SK-N-MC (cell line): ENCODE results near the gene AFDN.

Experiments
- DNase-seq: peaks from one replicate; pipeline ENCODE4 v3.0.0-alpha.2; 2011; ENCODE audit warnings: low read depth, low spot score
- H3K27ac ChIP-seq: fragments of 200-600 bp; sonication (generic); 2 replicates; pipeline ENCODE4 v1.5.1; 2016; ENCODE audit warnings: mixed run types
- H3K36me3 ChIP-seq: fragments of 200-600 bp; sonication (generic); 2 replicates; pipeline ENCODE4 v1.6.1; 2017; ENCODE audit warnings: antibody characterized with exemption, low read length, mixed read lengths; ENCODE audit not compliant: insufficient read depth
- H3K4me3 ChIP-seq: fragments of 200-600 bp; sonication (generic); 2 replicates; pipeline ENCODE4 v1.5.1; 2016
- H3K9ac ChIP-seq: fragments of 200-600 bp; sonication (generic); 2 replicates; pipeline ENCODE4 v1.8.0; 2017; ENCODE audit warnings: mixed run types, mixed read lengths; ENCODE audit not compliant: insufficient read length
- H3K9me3 ChIP-seq: fragments of 200-600 bp; sonication (generic); 2 replicates; pipeline ENCODE4 v1.6.1; 2017; ENCODE audit warnings: low read depth, mild to moderate bottlenecking, antibody characterized with exemption, low read length, moderate library complexity, mixed read lengths
- EZH2 ChIP-seq: fragments of 200-600 bp; sonication (generic); IDR thresholded peaks from one replicate; pipeline ENCODE4 v1.6.1; 2017; ENCODE audit warnings: antibody characterized with exemption
- FOXP2 ChIP-seq: optimal IDR thresholded peaks from 2 replicates; pipeline ENCODE3; 2011; ENCODE audit warnings: mild to moderate bottlenecking, moderate library complexity; ENCODE audit not compliant: insufficient read depth; ENCODE audit errors: extremely low read length, control extremely low read depth
- POLR2AphosphoS5 ChIP-seq: IDR thresholded peaks from 2 replicates; pipeline ENCODE4 v1.6.1; 2012; ENCODE audit warnings: mild to moderate bottlenecking, low read depth, low read length, borderline replicate concordance

Gene AFDN

DNA sequence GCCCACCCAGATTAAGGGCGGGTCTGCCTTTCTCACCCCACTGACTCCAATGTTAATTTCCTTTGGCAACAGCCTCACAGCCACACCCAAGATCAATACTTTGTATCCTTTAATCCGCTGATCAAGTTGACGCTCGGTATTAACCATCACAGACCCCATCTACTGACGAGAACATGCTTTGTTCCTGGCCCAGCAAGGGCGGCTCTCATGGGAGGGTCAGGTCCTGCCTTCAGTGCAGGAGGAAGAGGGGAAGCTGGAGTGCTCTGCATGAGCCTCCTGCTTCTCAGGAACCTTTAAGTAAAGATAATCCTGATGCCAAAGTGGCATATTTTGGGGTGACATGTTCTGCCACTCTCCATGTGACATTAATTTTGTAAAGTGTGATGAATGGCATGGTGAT lies 179.1 kb downstream of the AFDN start:
- no peak for TF ChIP-seq FOXP2
- no peak for TF ChIP-seq POLR2AphosphoS5
- TF ChIP-seq EZH2: no peak
- peaks cover 7% of the 10 kb centered on the region for H3K9me3 ChIP-seq
- H3K27ac ChIP-seq: no peak overlapping the region
- no peak for DNase-seq
- H3K4me3 ChIP-seq: no peak overlapping the region
- H3K9ac ChIP-seq: no peak overlapping the region
- H3K36me3 ChIP-seq: no peaks in the 10 kb centered on the region

DNA sequence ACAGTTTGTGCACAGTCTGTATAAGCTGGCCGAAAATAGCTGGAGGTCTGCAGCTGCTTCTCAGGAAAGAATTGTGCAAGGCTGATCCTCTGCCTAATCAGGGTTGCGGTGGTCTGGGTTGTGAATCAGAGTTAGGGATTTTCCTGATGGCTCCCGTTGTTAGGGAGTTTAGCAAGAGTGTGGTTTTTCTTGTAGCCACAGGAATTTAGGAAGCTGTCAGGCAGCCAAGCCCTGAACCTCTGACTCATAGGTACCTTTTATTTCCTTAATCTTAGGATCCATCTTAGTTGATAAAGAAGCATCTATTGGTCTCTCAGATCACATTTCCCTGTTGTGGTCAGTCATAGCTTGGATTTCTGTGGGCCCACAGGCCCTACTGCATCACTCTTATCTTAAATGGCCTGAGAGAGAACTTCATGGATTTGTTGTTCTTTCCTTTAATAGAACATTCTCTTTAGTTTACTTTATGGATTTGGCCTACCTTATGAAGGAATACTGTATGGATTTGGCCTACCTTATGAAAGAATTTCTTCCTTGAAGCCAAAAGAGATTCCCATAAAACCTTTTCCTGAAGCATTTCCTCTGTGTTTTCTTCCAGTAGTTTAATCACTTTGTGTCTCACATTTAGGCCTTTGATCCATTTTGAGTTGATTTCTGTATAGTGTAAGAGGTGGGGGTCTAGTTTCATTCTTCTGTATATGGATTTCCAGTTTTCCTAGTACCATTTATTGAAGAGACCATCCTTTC lies 181.1 kb downstream of the AFDN start:
- TF ChIP-seq FOXP2 (peak; percentile 41), EZH2 (no peak), POLR2AphosphoS5 (no peak)
- no peak overlapping the region for H3K4me3 ChIP-seq
- H3K36me3 ChIP-seq: no peaks in the 10 kb centered on the region
- DNase-seq: peak; percentile 81
- H3K27ac ChIP-seq: peak overlapping the region; percentile 29; the same call in 1 of the 2 replicates
- peaks cover 16% of the 10 kb centered on the region for H3K9me3 ChIP-seq
- no peak overlapping the region for H3K9ac ChIP-seq

DNA sequence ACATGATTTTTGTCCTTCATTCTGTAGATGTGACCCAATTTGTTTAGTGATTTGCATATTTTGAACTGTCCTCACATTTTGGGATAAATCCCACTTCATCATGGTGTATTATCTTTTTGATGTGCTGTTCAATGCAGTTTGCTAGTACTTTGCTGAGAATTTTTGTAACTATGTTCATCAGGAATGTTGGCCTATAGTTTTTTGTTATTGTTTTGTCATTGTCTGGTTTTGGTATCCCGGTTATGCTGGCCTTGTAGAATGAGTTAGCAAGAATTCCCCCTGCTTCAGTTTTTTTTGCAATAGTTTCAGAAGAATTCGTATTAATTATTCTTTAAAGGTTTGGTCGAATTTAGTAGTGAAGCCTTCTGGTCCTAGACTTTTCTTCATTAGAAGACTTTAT lies 182.6 kb downstream of the AFDN start:
- no peaks in the 10 kb centered on the region for H3K36me3 ChIP-seq
- no peak overlapping the region for H3K4me3 ChIP-seq
- H3K9me3 ChIP-seq: peaks cover 16% of the 10 kb centered on the region
- no peak overlapping the region for H3K27ac ChIP-seq
- DNase-seq: no peak
- TF ChIP-seq FOXP2: no peak
- TF ChIP-seq EZH2: no peak
- TF ChIP-seq POLR2AphosphoS5: no peak
- no peak overlapping the region for H3K9ac ChIP-seq

DNA sequence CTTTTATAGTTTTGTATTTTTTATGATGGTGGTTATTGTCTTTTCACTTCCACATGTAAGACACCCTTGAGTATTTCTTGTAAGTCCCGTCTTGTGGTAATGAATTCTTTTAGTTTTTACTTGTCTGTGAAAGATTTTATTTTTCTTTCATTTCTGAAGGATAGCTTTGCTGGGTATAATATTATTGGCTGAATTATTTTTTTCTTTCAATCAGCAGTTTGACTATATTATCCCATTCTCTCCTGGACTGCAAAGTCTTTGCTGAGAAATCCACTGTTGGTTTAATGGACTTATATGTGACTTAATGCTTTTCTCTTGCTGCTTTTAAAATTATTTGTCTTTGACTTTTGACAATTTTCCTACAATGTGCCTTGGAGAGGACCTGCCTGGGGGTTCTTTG lies 184.6 kb downstream of the AFDN start:
- H3K4me3 ChIP-seq: no peak overlapping the region
- no peak overlapping the region for H3K27ac ChIP-seq
- no peak overlapping the region for H3K9ac ChIP-seq
- H3K9me3 ChIP-seq: peaks cover 16% of the 10 kb centered on the region
- H3K36me3 ChIP-seq: no peaks in the 10 kb centered on the region
- no peak for DNase-seq
- no peak for TF ChIP-seq FOXP2
- TF ChIP-seq POLR2AphosphoS5: no peak
- TF ChIP-seq EZH2: no peak

DNA sequence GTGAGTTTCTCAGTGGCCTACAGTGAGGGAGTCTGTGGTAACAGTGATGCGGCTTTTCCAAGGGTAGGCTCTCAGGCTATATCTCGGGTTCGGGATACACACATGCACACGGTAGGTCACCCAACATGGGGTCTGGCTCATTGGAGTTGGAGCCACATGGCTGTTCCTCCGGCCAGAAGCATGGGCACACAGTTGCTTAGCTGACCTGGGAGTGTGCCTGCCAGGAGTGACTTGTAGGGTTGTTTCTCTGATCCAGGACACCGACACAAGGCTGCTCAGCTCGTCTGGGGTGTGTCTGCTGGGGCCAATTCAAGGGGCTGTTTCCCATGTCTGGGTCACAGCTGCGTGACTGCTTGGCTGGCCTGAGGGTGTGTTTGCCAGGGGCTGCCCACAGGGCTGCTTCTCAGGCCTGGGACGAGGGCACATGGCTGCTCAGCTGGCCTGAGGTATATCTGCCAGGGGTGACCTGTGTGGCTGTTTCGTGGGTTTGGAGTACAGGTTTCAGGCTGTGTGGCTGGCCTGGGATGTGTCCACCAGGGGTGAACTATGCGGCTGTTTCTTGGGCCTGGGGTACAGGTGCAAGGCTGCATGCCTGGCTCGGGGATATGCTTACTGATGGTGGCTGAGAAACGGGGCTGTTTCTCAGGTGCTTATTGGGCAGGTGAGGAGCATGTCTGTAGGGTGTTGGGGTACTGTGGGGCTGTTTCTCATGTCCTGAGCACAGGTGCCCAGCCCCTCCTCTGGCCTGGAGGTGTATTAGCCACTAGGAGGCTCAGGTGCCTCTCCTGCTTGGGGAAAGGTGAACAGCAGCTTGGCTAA lies 185.9 kb downstream of the AFDN start:
- DNase-seq: no peak
- Histone ChIP-seq H3K27ac (no peak overlapping the region), H3K4me3 (no peak overlapping the region), H3K36me3 (no peaks in the 10 kb centered on the region), H3K9ac (no peak overlapping the region), H3K9me3 (peaks cover 16% of the 10 kb centered on the region)
- TF ChIP-seq EZH2: no peak
- no peak for TF ChIP-seq POLR2AphosphoS5
- no peak for TF ChIP-seq FOXP2

DNA sequence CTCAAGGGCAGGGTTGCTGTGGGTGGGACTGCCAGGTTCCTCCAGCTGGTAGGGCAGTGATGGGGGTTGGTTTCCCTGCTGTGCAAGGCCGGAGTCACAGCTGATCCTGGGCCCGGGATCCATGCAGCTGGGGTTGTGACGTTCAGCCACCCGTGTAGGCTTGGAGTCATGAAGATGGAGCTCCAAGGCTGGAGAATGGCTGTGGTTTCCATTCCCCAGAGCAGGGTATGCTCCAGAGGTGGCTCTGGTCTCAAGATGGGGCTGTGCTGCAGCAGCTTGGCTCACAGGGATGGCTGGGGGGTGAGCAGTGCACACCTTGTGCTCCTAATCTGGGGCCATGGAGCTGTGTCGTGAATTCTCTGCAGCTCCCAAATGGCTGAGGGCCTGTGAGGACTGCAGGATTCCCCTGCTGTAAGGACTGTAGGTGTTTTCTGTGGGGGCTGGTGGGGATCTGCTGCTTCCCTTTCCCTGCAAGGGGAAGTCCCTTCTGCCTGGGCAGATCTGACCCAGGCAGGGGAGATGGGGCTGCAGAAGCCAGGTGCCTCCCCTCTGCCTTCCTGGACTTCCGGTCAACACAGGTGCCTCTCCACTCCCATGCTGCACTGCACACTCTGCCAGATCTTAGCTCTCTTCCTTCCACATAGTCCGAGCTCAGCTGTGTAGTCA lies 186.7 kb downstream of the AFDN start:
- Histone ChIP-seq H3K4me3 (no peak overlapping the region), H3K36me3 (no peaks in the 10 kb centered on the region), H3K9me3 (peaks cover 16% of the 10 kb centered on the region; the same call in 1 of the 2 replicates), H3K9ac (no peak overlapping the region), H3K27ac (no peak overlapping the region; the same call in 1 of the 2 replicates)
- DNase-seq: no peak
- TF ChIP-seq POLR2AphosphoS5 (no peak), FOXP2 (no peak), EZH2 (no peak)

DNA sequence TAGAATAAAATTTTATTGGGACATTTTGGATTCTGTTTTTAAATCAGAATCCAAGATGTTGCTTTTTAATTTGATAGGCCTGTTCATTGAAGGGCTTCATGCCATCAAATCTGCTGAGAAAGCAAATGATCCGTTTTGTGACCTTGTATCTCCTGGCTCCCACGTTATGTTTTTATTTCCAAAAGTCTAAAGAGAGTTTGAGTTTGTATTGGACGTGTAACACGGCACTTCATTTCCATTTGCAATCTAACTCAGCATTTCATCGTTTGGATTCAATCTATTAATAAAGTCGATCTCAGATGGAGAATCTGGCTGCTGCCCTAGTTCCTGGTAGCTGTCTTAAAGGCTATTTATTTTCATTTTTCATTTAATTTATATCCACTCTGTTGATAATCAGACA lies 187.7 kb downstream of the AFDN start:
- H3K4me3 ChIP-seq: peak overlapping the region; percentile 27; the same call in 1 of the 2 replicates
- peak overlapping the region; percentile 53 for H3K9ac ChIP-seq
- no peak for TF ChIP-seq FOXP2
- no peak for TF ChIP-seq POLR2AphosphoS5
- no peak for TF ChIP-seq EZH2
- DNase-seq: no peak
- H3K36me3 ChIP-seq: no peaks in the 10 kb centered on the region
- peak overlapping the region; percentile 51 for H3K27ac ChIP-seq
- H3K9me3 ChIP-seq: peaks cover 13% of the 10 kb centered on the region; the same call in 1 of the 2 replicates

DNA sequence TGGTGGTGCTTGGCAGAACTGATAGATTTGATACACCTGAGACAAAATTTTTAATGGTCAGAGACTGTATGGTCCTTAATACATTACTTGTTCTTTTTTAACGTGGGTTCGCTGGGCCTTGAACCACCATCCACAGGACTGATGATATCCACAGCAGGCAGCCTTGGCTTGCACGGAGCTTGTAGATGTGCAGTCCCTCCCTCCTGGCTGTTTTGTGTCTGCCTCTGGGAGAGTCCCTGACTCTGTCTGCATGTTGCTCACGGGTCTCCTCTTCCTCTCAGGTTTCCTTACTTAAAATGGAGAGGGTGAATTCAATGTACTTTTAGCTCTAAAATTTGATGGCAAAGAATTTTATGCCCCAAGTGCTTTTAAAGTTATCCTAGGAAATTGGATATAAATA lies 188.3 kb downstream of the AFDN start:
- Histone ChIP-seq H3K4me3 (no peak overlapping the region), H3K9ac (no peak overlapping the region), H3K9me3 (peaks cover 12% of the 10 kb centered on the region; the same call in 1 of the 2 replicates), H3K36me3 (no peaks in the 10 kb centered on the region), H3K27ac (peak overlapping the region; percentile 51; the same call in 1 of the 2 replicates)
- TF ChIP-seq FOXP2 (no peak), POLR2AphosphoS5 (no peak), EZH2 (no peak)
- no peak for DNase-seq
